MM.1S (cell line): ENCODE results near the gene CDC42SE2.

ENCODE experiments used
- DNase-seq: peaks from one replicate; pipeline ENCODE4 v3.0.0-alpha.2; 2015
- H2AFZ ChIP-seq: fragments of 300-600 bp; sonication (generic); 2 replicates; pipeline ENCODE4 v1.6.0; 2016; ENCODE audit warnings: antibody characterized with exemption, low read length
- H3F3A ChIP-seq: fragments of 300-600 bp; sonication (generic); 2 replicates; pipeline ENCODE4 v1.6.1; 2016; ENCODE audit warnings: mild to moderate bottlenecking, antibody characterized with exemption, low read length, moderate library complexity, mixed read lengths; ENCODE audit not compliant: insufficient read depth
- H3K27ac ChIP-seq: fragments of 300-600 bp; sonication (generic); 2 replicates; pipeline ENCODE4 v1.5.1; 2016; ENCODE audit warnings: mild to moderate bottlenecking, low read length
- H3K27me3 ChIP-seq: fragments of 300-600 bp; sonication (generic); replicated peaks from 2 replicates; pipeline ENCODE4 v1.6.0; 2016; ENCODE audit warnings: low read length; ENCODE audit not compliant: insufficient read depth
- H3K36me3 ChIP-seq: fragments of 300-600 bp; sonication (generic); replicated peaks from 2 replicates; pipeline ENCODE4 v1.6.1; 2016; ENCODE audit warnings: mild to moderate bottlenecking, low read length, mixed read lengths; ENCODE audit not compliant: insufficient read depth
- H3K4me1 ChIP-seq: fragments of 300-600 bp; sonication (generic); 2 replicates; pipeline ENCODE4 v1.6.1; 2016; ENCODE audit warnings: low read length, mixed read lengths
- H3K4me2 ChIP-seq: fragments of 300-600 bp; sonication (generic); 2 replicates; pipeline ENCODE4 v1.6.0; 2016; ENCODE audit warnings: low read depth, low read length
- H3K4me3 ChIP-seq: fragments of 300-600 bp; sonication (generic); 2 replicates; pipeline ENCODE4 v1.5.1; 2016; ENCODE audit warnings: low read length, mixed read lengths
- H3K79me2 ChIP-seq: fragments of 300-600 bp; sonication (generic); 2 replicates; pipeline ENCODE4 v1.6.1; 2016; ENCODE audit warnings: mixed run types, low read length, mixed read lengths
- H3K9ac ChIP-seq: fragments of 300-600 bp; sonication (generic); 2 replicates; pipeline ENCODE4 v1.6.1; 2016; ENCODE audit warnings: low read length, mixed read lengths
- H3K9me2 ChIP-seq: fragments of 300-600 bp; sonication (generic); replicated peaks from 2 replicates; pipeline ENCODE4 v1.6.1; 2016; ENCODE audit warnings: mild to moderate bottlenecking, low read length, mixed read lengths; ENCODE audit not compliant: insufficient read depth
- H3K9me3 ChIP-seq: fragments of 300-600 bp; sonication (generic); replicated peaks from 2 replicates; pipeline ENCODE4 v1.6.1; 2016; ENCODE audit warnings: mild to moderate bottlenecking, low read length, mixed read lengths; ENCODE audit not compliant: insufficient read depth
- H4K20me1 ChIP-seq: fragments of 300-600 bp; sonication (generic); 2 replicates; pipeline ENCODE4 v1.6.1; 2016; ENCODE audit warnings: mild to moderate bottlenecking, low read length, moderate library complexity, mixed read lengths; ENCODE audit not compliant: insufficient read depth
- EZH2 ChIP-seq: fragments of 300-600 bp; sonication (generic); optimal IDR thresholded peaks from 2 replicates; pipeline ENCODE3; 2017; ENCODE audit warnings: low read depth, mild to moderate bottlenecking, antibody characterized with exemption, low read length, mixed read lengths
- EZH2phosphoT487 ChIP-seq: fragments of 300-600 bp; sonication (generic); IDR thresholded peaks from 2 replicates; pipeline ENCODE4 v1.6.1; 2018; ENCODE audit warnings: antibody characterized with exemption, low read length
- TF ChIP-seq, protein P1 (sequence below): fragments of 300-600 bp; sonication (generic); IDR thresholded peaks from 2 replicates; pipeline ENCODE4 v1.5.1; 2016; ENCODE audit warnings: antibody characterized with exemption, low read length, mixed read lengths

CDC42SE2 gene

DNA sequence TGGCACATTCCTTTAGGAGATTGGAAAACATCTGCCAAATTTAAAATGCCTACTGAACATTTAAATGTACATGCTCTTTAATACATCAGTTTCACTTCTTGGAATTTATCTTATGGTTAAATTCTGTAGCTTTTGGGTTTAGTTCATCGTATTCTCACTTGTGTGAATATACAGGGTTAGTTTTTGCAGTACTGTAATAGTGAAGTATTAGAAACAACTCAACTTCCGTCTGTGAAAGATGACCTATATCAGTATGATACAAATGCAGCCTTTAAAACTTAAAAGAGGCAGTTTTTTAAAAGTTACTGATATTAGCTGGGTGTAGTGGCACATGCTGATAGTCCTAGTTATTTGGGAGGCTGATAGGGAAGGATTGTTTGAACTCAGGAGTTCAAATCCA lies 57.2 kb downstream of the CDC42SE2 start:
- TF ChIP-seq, protein P1, sequence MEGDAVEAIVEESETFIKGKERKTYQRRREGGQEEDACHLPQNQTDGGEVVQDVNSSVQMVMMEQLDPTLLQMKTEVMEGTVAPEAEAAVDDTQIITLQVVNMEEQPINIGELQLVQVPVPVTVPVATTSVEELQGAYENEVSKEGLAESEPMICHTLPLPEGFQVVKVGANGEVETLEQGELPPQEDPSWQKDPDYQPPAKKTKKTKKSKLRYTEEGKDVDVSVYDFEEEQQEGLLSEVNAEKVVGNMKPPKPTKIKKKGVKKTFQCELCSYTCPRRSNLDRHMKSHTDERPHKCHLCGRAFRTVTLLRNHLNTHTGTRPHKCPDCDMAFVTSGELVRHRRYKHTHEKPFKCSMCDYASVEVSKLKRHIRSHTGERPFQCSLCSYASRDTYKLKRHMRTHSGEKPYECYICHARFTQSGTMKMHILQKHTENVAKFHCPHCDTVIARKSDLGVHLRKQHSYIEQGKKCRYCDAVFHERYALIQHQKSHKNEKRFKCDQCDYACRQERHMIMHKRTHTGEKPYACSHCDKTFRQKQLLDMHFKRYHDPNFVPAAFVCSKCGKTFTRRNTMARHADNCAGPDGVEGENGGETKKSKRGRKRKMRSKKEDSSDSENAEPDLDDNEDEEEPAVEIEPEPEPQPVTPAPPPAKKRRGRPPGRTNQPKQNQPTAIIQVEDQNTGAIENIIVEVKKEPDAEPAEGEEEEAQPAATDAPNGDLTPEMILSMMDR: no peak
- TF ChIP-seq EZH2: no peak
- TF ChIP-seq EZH2phosphoT487: no peak
- Histone ChIP-seq H3F3A (no peaks in the 10 kb centered on the region; the same call in 1 of the 2 replicates), H3K9ac (no peak overlapping the region), H3K4me3 (no peak overlapping the region), H3K79me2 (peaks cover 96% of the 10 kb centered on the region), H3K27me3 (no peaks in the 10 kb centered on the region), H3K9me3 (no peaks in the 10 kb centered on the region), H2AFZ (no peak overlapping the region), H3K4me2 (no peak overlapping the region), H4K20me1 (no peaks in the 10 kb centered on the region), H3K9me2 (no peaks in the 10 kb centered on the region), H3K36me3 (no peaks in the 10 kb centered on the region; the same call in 1 of the 2 replicates), H3K27ac (no peak overlapping the region), H3K4me1 (peaks cover 5% of the 10 kb centered on the region; the same call in 1 of the 2 replicates)
- no peak for DNase-seq

DNA sequence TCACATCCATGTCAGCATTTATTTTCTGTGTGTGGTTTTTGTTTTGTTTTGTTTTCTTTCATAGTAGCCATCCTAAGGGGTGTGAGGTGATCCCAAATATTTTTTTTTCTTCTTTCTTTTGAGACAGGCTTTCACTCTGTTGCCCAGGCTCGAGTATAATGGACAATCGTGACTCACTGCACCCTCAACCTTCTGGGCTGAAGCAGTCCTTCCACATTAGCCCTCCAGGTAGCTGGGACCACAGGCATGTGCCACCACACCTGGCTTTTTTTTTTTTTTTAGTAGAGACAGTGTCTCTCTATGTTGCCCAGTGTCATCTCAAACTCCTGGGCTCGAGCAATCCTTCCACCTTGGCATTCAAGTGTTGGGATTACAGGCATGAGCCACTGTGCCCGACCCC lies 59.1 kb downstream of the CDC42SE2 start:
- H3K9me2 ChIP-seq: no peaks in the 10 kb centered on the region
- H3K9me3 ChIP-seq: no peaks in the 10 kb centered on the region
- no peak overlapping the region for H3K4me2 ChIP-seq
- no peak overlapping the region for H2AFZ ChIP-seq
- TF ChIP-seq, protein P1: no peak
- TF ChIP-seq EZH2 (no peak), EZH2phosphoT487 (no peak)
- H3F3A ChIP-seq: no peaks in the 10 kb centered on the region; the same call in 1 of the 2 replicates
- H3K27ac ChIP-seq: no peak overlapping the region; the same call in 1 of the 2 replicates
- peaks cover 5% of the 10 kb centered on the region; the same call in 1 of the 2 replicates for H3K4me1 ChIP-seq
- H3K36me3 ChIP-seq: no peaks in the 10 kb centered on the region; the same call in 1 of the 2 replicates
- no peak overlapping the region for H3K4me3 ChIP-seq
- H4K20me1 ChIP-seq: no peaks in the 10 kb centered on the region
- peaks cover 96% of the 10 kb centered on the region for H3K79me2 ChIP-seq
- DNase-seq: no peak
- no peak overlapping the region for H3K9ac ChIP-seq
- H3K27me3 ChIP-seq: no peaks in the 10 kb centered on the region

DNA sequence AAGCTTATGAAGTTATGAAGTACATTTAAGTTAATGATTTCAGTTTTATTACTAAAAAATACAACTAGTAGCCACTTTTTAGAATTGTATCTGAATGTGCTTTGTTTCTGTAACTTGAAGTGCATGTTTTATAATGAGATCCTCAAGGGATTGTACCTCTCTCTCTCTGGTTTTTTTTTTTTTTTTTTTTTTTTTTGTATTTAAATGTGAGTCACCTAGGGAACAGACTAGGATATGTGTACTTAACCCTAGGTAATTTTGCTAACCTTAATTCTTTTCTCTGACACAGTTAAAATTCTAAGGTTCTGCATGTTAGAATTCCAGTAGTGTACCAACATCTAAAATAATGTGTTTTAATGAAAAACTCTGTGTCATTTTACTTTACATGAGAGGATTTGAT lies 59.5 kb downstream of the CDC42SE2 start:
- no peak overlapping the region for H3K4me3 ChIP-seq
- H3K4me1 ChIP-seq: peaks cover 5% of the 10 kb centered on the region; the same call in 1 of the 2 replicates
- no peaks in the 10 kb centered on the region for H3K27me3 ChIP-seq
- DNase-seq: no peak
- H3K4me2 ChIP-seq: no peak overlapping the region
- no peak overlapping the region for H3K9ac ChIP-seq
- no peak overlapping the region for H3K27ac ChIP-seq
- no peak overlapping the region for H2AFZ ChIP-seq
- H3K9me3 ChIP-seq: no peaks in the 10 kb centered on the region
- H3K9me2 ChIP-seq: no peaks in the 10 kb centered on the region
- no peaks in the 10 kb centered on the region; the same call in 1 of the 2 replicates for H3K36me3 ChIP-seq
- H4K20me1 ChIP-seq: no peaks in the 10 kb centered on the region
- peaks cover 96% of the 10 kb centered on the region for H3K79me2 ChIP-seq
- H3F3A ChIP-seq: no peaks in the 10 kb centered on the region; the same call in 1 of the 2 replicates
- TF ChIP-seq EZH2phosphoT487: no peak
- no peak for TF ChIP-seq EZH2
- TF ChIP-seq, protein P1: no peak
